HCT116 (cell line): Measurements from ENCODE around the gene EZH1. TPM values are rescaled to one million over a fixed set of nuclear protein-coding genes. Genes with fewer than 3 reads are reported as not detected.

Experiments used
- ATAC-seq: fragments of 200-7000 bp; cut with Tn5 transposase; 2 replicates; pipeline ENCODE4 v1.9.1; 2020; ENCODE audit warnings: mild to moderate bottlenecking, moderate library complexity
- BruUV-seq: library from RNA; stranded (reverse); fragments of 400-500 nt; replicated peaks from 2 replicates; lab custom pipeline; 2021; lab: Mats Ljungman, UMichigan
- CTCF ChIA-PET: fragments of 300-600 bp; sonication (Branson Sonifier 250); formaldehyde crosslinking; loops from one replicate; lab custom pipeline; 2021; ENCODE audit warnings: antibody characterized with exemption; lab: Charles Lee
- POLR2A ChIA-PET: fragments of 300-600, 350-600 bp; sonication (Branson Sonifier 250); formaldehyde crosslinking; loops from one replicate; lab custom pipeline; 2021; ENCODE audit warnings: antibody characterized with exemption; lab: Charles Lee
- RAD21 ChIA-PET, 2 experiments: fragments of 300-600 bp; sonication (Branson Sonifier 250); formaldehyde crosslinking; loops; one replicate each; lab custom pipeline; 2023; ENCODE audit warnings: low total read pairs in 2 of 2; ENCODE audit not compliant: uncharacterized antibody in 2 of 2, unreplicated experiment in 2 of 2, low non-redundant PET in 1 of 2; lab: Charles Lee
- DNase-seq: peaks from one replicate; pipeline ENCODE4 v3.0.0-alpha.2; 2010; ENCODE audit warnings: low read depth, low spot score
- H2AFZ ChIP-seq: fragments of 200-600 bp; shearing (Covaris generic), sonication (generic); 2 replicates; pipeline ENCODE4 v1.6.1; 2017; ENCODE audit warnings: low read depth, mixed run types, mixed read lengths, antibody characterized with exemption, low read length; ENCODE audit not compliant: poor library complexity, severe bottlenecking
- H3K27ac ChIP-seq: 2 replicates; pipeline ENCODE4 v1.5.1; 2012; ENCODE audit warnings: low read depth, low read length
- H3K27me3 ChIP-seq: fragments of 200-600 bp; sonication (generic); 2 replicates; pipeline ENCODE4 v1.6.1; 2016; ENCODE audit warnings: mixed run types, low read length, mixed read lengths; ENCODE audit not compliant: insufficient read depth
- H3K36me3 ChIP-seq, 2 experiments: fragments of 200-500 bp in 1 of 2; fragments of 200-600 bp in 1 of 2; sonication (Bioruptor generic) in 1 of 2; sonication (generic) in 1 of 2; 2 replicates each; pipeline versions ENCODE4 v1.5.1 to v1.6.1; 2014 to 2016; ENCODE audit warnings: low read length in 2 of 2, inconsistent platforms in 1 of 2, mixed read lengths in 1 of 2, mixed run types in 1 of 2; ENCODE audit not compliant: insufficient read depth in 2 of 2, control insufficient read depth in 1 of 2
- H3K4me1 ChIP-seq, 2 experiments: fragments of 200-600 bp in 1 of 2; sonication (generic) in 1 of 2; 2 replicates each; pipeline versions ENCODE4 v1.5.1 to v1.6.1; 2012 to 2017; ENCODE audit warnings: low read length in 2 of 2, inconsistent platforms in 1 of 2, mild to moderate bottlenecking in 1 of 2, mixed read lengths in 1 of 2, mixed run types in 1 of 2, moderate library complexity in 1 of 2; ENCODE audit not compliant: insufficient read depth in 2 of 2, control insufficient read depth in 1 of 2
- H3K4me2 ChIP-seq: fragments of 200-600 bp; sonication (generic); 2 replicates; pipeline ENCODE4 v1.6.1; 2017; ENCODE audit warnings: mixed run types, low read length, mixed read lengths
- H3K4me3 ChIP-seq, 2 experiments: fragments of 200-600 bp in 1 of 2; sonication (generic) in 1 of 2; replicated peaks in 1 of 2; 2 replicates each; pipeline ENCODE4 v1.5.1; 2011 to 2016; ENCODE audit warnings: low read length in 2 of 2, control low read depth in 1 of 2, low read depth in 1 of 2, mild to moderate bottlenecking in 1 of 2, mixed read lengths in 1 of 2, mixed run types in 1 of 2
- H3K79me2 ChIP-seq: fragments of 200-600 bp; sonication (generic); 2 replicates; pipeline ENCODE4 v1.6.1; 2017; ENCODE audit warnings: mild to moderate bottlenecking, mixed run types, low read length, moderate library complexity, mixed read lengths; ENCODE audit not compliant: insufficient read depth
- H3K9ac ChIP-seq: fragments of 200-600 bp; sonication (generic); 2 replicates; pipeline ENCODE4 v1.6.1; 2016; ENCODE audit warnings: low read length, mixed read lengths
- H3K9me2 ChIP-seq: fragments of 200-600 bp; sonication (generic), shearing (Covaris generic); 2 replicates; pipeline ENCODE4 v1.6.1; 2017; ENCODE audit warnings: mixed run types, mild to moderate bottlenecking, moderate library complexity; ENCODE audit not compliant: insufficient read depth
- H3K9me3 ChIP-seq, 2 experiments: fragments of 200-500 bp in 1 of 2; fragments of 200-600 bp in 1 of 2; sonication (Bioruptor generic) in 1 of 2; sonication (generic) in 1 of 2; 2 replicates each; pipeline ENCODE4 v1.6.1; 2014 to 2017; ENCODE audit warnings: low read length in 2 of 2, mixed read lengths in 2 of 2, inconsistent platforms in 1 of 2, low read depth in 1 of 2, mild to moderate bottlenecking in 1 of 2, mixed run types in 1 of 2, moderate library complexity in 1 of 2; ENCODE audit not compliant: control insufficient read depth in 1 of 2, insufficient read depth in 1 of 2
- H4K20me1 ChIP-seq: fragments of 200-600 bp; sonication (generic), shearing (Covaris generic); 2 replicates; pipeline ENCODE4 v1.6.1; 2017; ENCODE audit warnings: mixed run types, mild to moderate bottlenecking, moderate library complexity; ENCODE audit not compliant: insufficient read depth
- ATF3 ChIP-seq: IDR thresholded peaks from 2 replicates; pipeline ENCODE4 v1.6.1; 2012
- EGR1 ChIP-seq: IDR thresholded peaks from 2 replicates; pipeline ENCODE4 v1.6.1; 2012; ENCODE audit warnings: low read depth
- FOSL1 ChIP-seq: IDR thresholded peaks from 2 replicates; pipeline ENCODE4 v1.6.1; 2012; ENCODE audit warnings: low read depth
- JUND ChIP-seq: IDR thresholded peaks from 2 replicates; pipeline ENCODE4 v1.6.1; 2012
- MAX ChIP-seq: IDR thresholded peaks from 2 replicates; pipeline ENCODE4 v1.6.1; 2012
- POLR2A ChIP-seq: IDR thresholded peaks from 2 replicates; pipeline ENCODE4 v1.7.0; 2011; ENCODE audit warnings: borderline replicate concordance; ENCODE audit not compliant: insufficient read depth, insufficient read length; ENCODE audit errors: extremely low read depth
- POLR2AphosphoS5 ChIP-seq: IDR thresholded peaks from 2 replicates; pipeline ENCODE4 v1.6.1; 2011; ENCODE audit warnings: mild to moderate bottlenecking, low read depth, low read length, moderate library complexity
- REST ChIP-seq: IDR thresholded peaks from 2 replicates; pipeline ENCODE4 v1.6.1; 2012; ENCODE audit warnings: low read depth
- SRF ChIP-seq: IDR thresholded peaks from 2 replicates; pipeline ENCODE4 v1.6.1; 2012; ENCODE audit warnings: low read depth
- YY1 ChIP-seq: IDR thresholded peaks from 2 replicates; pipeline ENCODE4 v1.6.1; 2011; ENCODE audit warnings: low read length, low read depth, moderate library complexity, mild to moderate bottlenecking; ENCODE audit not compliant: insufficient replicate concordance; ENCODE audit errors: extremely low read depth
- ZBTB33 ChIP-seq: IDR thresholded peaks from 2 replicates; pipeline ENCODE4 v1.6.1; 2011; ENCODE audit warnings: mild to moderate bottlenecking, low read length, moderate library complexity; ENCODE audit not compliant: insufficient replicate concordance; ENCODE audit errors: extremely low read depth
- intact Hi-C: fragments of 100-400 bp; cut with micrococcal nuclease; formaldehyde crosslinking; loops from 2 replicates; pipeline ENCODE4 v1.10.0; 2022
- total RNA-seq: library from RNA; stranded (reverse); gene quantifications from one replicate; pipeline ENCODE4 v1.2.1, GENCODE V29; 2021; ENCODE audit not compliant: unreplicated experiment

The EZH1 gene
- total RNA-seq, 1 experiment from 2014 or later, result 29.3 TPM

GRCh38 chr17:42678951-42679491, 65.8 kb downstream of the EZH1 start:
- H3K79me2 ChIP-seq, result peaks cover 27% of the 10 kb centered on the region
- peak overlapping the region; percentile 76 for H3K9ac ChIP-seq
- ChIA-PET POLR2A (interaction anchor here (0.7 to 3.6 kb wide), 5 partner anchors 20 to 689 kb away, joined by 3 to 16 read pairs (median 5); partner anchors contain the start of genes RETREG3, TUBG1 and TUBG2), RAD21 (interaction anchor here (1.0 to 3.8 kb wide), 5 partner anchors 12 to 101 kb away, joined by 3 to 25 read pairs (median 6); partner anchors contain the start of genes PSMC3IP (in 2 of the 2), RETREG3 (in 1 of the 2) and TUBG1 (in 1 of the 2)), CTCF (interaction anchor here (0.6 to 6.4 kb wide), 11 partner anchors 11 to 131 kb away, joined by 3 to 136 read pairs (median 4); partner anchors contain the start of genes PSMC3IP, RETREG3, TUBG1 and TUBG2)
- H3K9me3 ChIP-seq, result no peaks in the 10 kb centered on the region
- H3K27ac ChIP-seq, result peak overlapping the region; percentile 96
- peaks cover 43 to 76% of the 10 kb centered on the region in 2 experiments for H3K4me1 ChIP-seq
- no peak for ATAC-seq
- no peaks in the 10 kb centered on the region for H3K9me2 ChIP-seq
- H3K4me2 ChIP-seq, result peak overlapping the region; percentile 85
- no peak overlapping the region for H2AFZ ChIP-seq
- no TSS peak for BruUV-seq
- TF ChIP-seq MAX (no peak), POLR2AphosphoS5 (peak; percentile 49), EGR1 (no peak), SRF (no peak), ATF3 (no peak), POLR2A (no peak), ZBTB33 (no peak), FOSL1 (no peak), JUND (no peak), YY1 (peak; percentile 66), REST (no peak)
- no peaks in the 10 kb centered on the region for H3K36me3 ChIP-seq
- DNase-seq, result no peak
- H3K27me3 ChIP-seq, result no peaks in the 10 kb centered on the region
- intact Hi-C loops, result loop anchor here (1.0 to 5.0 kb wide), 3 partner anchors 57 to 101 kb away; partner anchors contain the start of genes RETREG3 and TUBG1
- H3K4me3 ChIP-seq, result peak overlapping the region; percentile 62 to 75
- no peaks in the 10 kb centered on the region for H4K20me1 ChIP-seq
